GM23338 (cell line): ENCODE data around the gene QRICH1. TPM values are rescaled to one million over a fixed set of nuclear protein-coding genes. Genes with fewer than 3 reads are reported as not detected.

Experiments
- ATAC-seq: fragments of 200-7000 bp; cut with Tn5 transposase; 3 replicates; pipeline ENCODE4 v1.9.1; 2020
- DNase-seq: peaks from one replicate; pipeline ENCODE4 v3.0.0-alpha.2; 2015; ENCODE audit warnings: low spot score
- H2AFZ ChIP-seq: fragments of 200-600 bp; sonication (generic); 2 replicates; pipeline ENCODE4 v1.8.0; 2016; ENCODE audit warnings: antibody characterized with exemption, mild to moderate bottlenecking, moderate library complexity
- H3F3A ChIP-seq: fragments of 200-600 bp; sonication (generic); replicated peaks from 2 replicates; pipeline ENCODE4 v1.8.0; 2017; ENCODE audit warnings: antibody characterized with exemption, mixed run types, low read depth
- H3K27ac ChIP-seq: fragments of 200-600 bp; sonication (generic); 2 replicates; pipeline ENCODE4 v1.6.1; 2016; ENCODE audit warnings: low read depth
- H3K27me3 ChIP-seq: fragments of 200-600 bp; sonication (generic); 2 replicates; pipeline ENCODE4 v1.8.0; 2016; ENCODE audit warnings: mild to moderate bottlenecking, mixed run types, moderate library complexity; ENCODE audit not compliant: insufficient read depth
- H3K36me3 ChIP-seq: fragments of 200-600 bp; sonication (generic); 2 replicates; pipeline ENCODE4 v1.8.0; 2016; ENCODE audit warnings: mild to moderate bottlenecking; ENCODE audit not compliant: insufficient read depth
- H3K4me1 ChIP-seq: fragments of 200-600 bp; sonication (generic); 2 replicates; pipeline ENCODE4 v1.8.0; 2016; ENCODE audit warnings: mild to moderate bottlenecking, moderate library complexity; ENCODE audit not compliant: insufficient read depth
- H3K4me2 ChIP-seq: fragments of 200-600 bp; sonication (generic); 2 replicates; pipeline ENCODE4 v1.7.1; 2017; ENCODE audit warnings: mixed run types
- H3K4me3 ChIP-seq: fragments of 200-600 bp; sonication (generic); 2 replicates; pipeline ENCODE4 v1.6.1; 2016; ENCODE audit warnings: mixed run types
- H3K79me2 ChIP-seq: fragments of 200-600 bp; sonication (generic); replicated peaks from 2 replicates; pipeline ENCODE4 v1.8.0; 2017; ENCODE audit warnings: mild to moderate bottlenecking; ENCODE audit not compliant: insufficient read depth
- H3K9me2 ChIP-seq: fragments of 200-600 bp; sonication (generic); 2 replicates; pipeline ENCODE4 v1.8.0; 2017; ENCODE audit not compliant: insufficient read depth
- H4K20me1 ChIP-seq: fragments of 200-600 bp; sonication (generic); replicated peaks from 2 replicates; pipeline ENCODE4 v1.8.0; 2017; ENCODE audit warnings: mild to moderate bottlenecking; ENCODE audit not compliant: insufficient read depth
- H3K27ac Mint-ChIP-seq: 2 replicates; pipeline ENCODE4 v1.8.0; 2020; ENCODE audit warnings: inconsistent platforms, mild to moderate bottlenecking, moderate library complexity, mixed read lengths
- H3K27me3 Mint-ChIP-seq: 3 replicates; pipeline ENCODE4 v1.8.0; 2022; ENCODE audit warnings: low read depth, mild to moderate bottlenecking, moderate library complexity, mixed read lengths, inconsistent platforms; ENCODE audit not compliant: insufficient read depth, poor library complexity
- H3K36me3 Mint-ChIP-seq: 3 replicates; pipeline ENCODE4 v1.8.0; 2021; ENCODE audit warnings: low read depth, mild to moderate bottlenecking, inconsistent platforms, moderate library complexity, mixed read lengths
- H3K4me1 Mint-ChIP-seq: 3 replicates; pipeline ENCODE4 v1.8.0; 2020; ENCODE audit warnings: mild to moderate bottlenecking, inconsistent platforms, mixed read lengths
- H3K4me3 Mint-ChIP-seq: 3 replicates; pipeline ENCODE4 v1.8.0; 2021; ENCODE audit warnings: moderate library complexity, mild to moderate bottlenecking, inconsistent platforms, mixed read lengths
- H3K9me3 Mint-ChIP-seq: 3 replicates; pipeline ENCODE4 v1.8.0; 2020; ENCODE audit warnings: moderate library complexity, mild to moderate bottlenecking, inconsistent platforms, mixed read lengths
- CREB1 ChIP-seq: fragments of 250-450 bp; sonication (Bioruptor Pico); IDR thresholded peaks from 2 replicates; pipeline ENCODE4 v1.5.0; 2020; ENCODE audit warnings: low read depth, mild to moderate bottlenecking, moderate library complexity
- CTCF ChIP-seq, 2 experiments: fragments of 200-600 bp in 1 of 2; sonication (generic) in 1 of 2; conservative IDR thresholded peaks; 2 replicates each; pipeline versions ENCODE4 v1.5.1 to v1.6.1; 2016 to 2017; ENCODE audit warnings: antibody characterized with exemption in 2 of 2, low read depth in 2 of 2, mild to moderate bottlenecking in 2 of 2, moderate library complexity in 1 of 2
- ETS1 ChIP-seq: IDR thresholded peaks from 2 replicates; pipeline ENCODE4 v1.6.1; 2016; ENCODE audit warnings: antibody characterized with exemption
- EZH2 ChIP-seq: fragments of 200-600 bp; sonication (generic); IDR thresholded peaks from one replicate; pipeline ENCODE4 v1.8.0; 2017; ENCODE audit warnings: antibody characterized with exemption, mild to moderate bottlenecking, low read depth; ENCODE audit not compliant: unreplicated experiment
- EZH2phosphoT487 ChIP-seq: fragments of 200-600 bp; sonication (generic); IDR thresholded peaks from one replicate; pipeline ENCODE4 v1.8.1; 2018; ENCODE audit warnings: antibody characterized with exemption; ENCODE audit not compliant: unreplicated experiment
- JUNB ChIP-seq: IDR thresholded peaks from one replicate; pipeline ENCODE4 v1.6.1; 2016; ENCODE audit warnings: antibody characterized with exemption; ENCODE audit not compliant: unreplicated experiment
- NANOG ChIP-seq: IDR thresholded peaks from 2 replicates; pipeline ENCODE4 v1.6.1; 2016; ENCODE audit warnings: antibody characterized with exemption, borderline replicate concordance
- POLR2AphosphoS5 ChIP-seq: IDR thresholded peaks from 2 replicates; pipeline ENCODE4 v1.6.1; 2016; ENCODE audit warnings: antibody characterized with exemption, low read depth
- REST ChIP-seq: IDR thresholded peaks from one replicate; pipeline ENCODE4 v1.6.1; 2018; ENCODE audit warnings: antibody characterized with exemption; ENCODE audit not compliant: unreplicated experiment
- STAT1 ChIP-seq: IDR thresholded peaks from one replicate; pipeline ENCODE4 v1.6.1; 2016; ENCODE audit warnings: antibody characterized with exemption; ENCODE audit not compliant: unreplicated experiment
- ZNF114 ChIP-seq: fragments of 250-450 bp; sonication (Bioruptor Pico); IDR thresholded peaks from 2 replicates; pipeline ENCODE4 v1.5.0; 2020; ENCODE audit warnings: mild to moderate bottlenecking, moderate library complexity
- ZNF331 ChIP-seq: fragments of 250-450 bp; sonication (Bioruptor Pico); IDR thresholded peaks from 2 replicates; pipeline ENCODE4 v1.5.0; 2020; ENCODE audit warnings: low read depth, mild to moderate bottlenecking, moderate library complexity
- ZNF462 ChIP-seq: fragments of 250-450 bp; sonication (Bioruptor Pico); IDR thresholded peaks from 2 replicates; pipeline ENCODE4 v1.5.0; 2020; ENCODE audit warnings: mild to moderate bottlenecking, moderate library complexity
- polyA plus RNA-seq: library from polyadenylated mRNA; unstranded; fragments of >200 nt; fragmentation: Nextera tagmentation; extraction: Ambion mirVana; gene quantifications from 2 replicates; pipeline ENCODE4 v1.2.1, GENCODE V29; 2016
- total RNA-seq: library from RNA; depleted of rRNA; stranded (reverse); fragments of >200 nt; shearing (Covaris generic); gene quantifications from 2 replicates; pipeline ENCODE4 v1.2.3, GENCODE V29; 2014

QRICH1 gene
- total and polyA plus RNA-seq, 2 experiments from 2014 or later: 66.9 to 149 TPM

- Histone ChIP-seq H3K4me1 (no peaks in the 10 kb centered on the region), H3K9me2 (no peaks in the 10 kb centered on the region), H3F3A (0 out of 2 replicates have a peak, but pooled peaks cover 2% of the 10 kb centered on the region), H3K4me3 (no peak overlapping the region), H3K27ac (0 out of 2 replicates have a peak overlapping the region, but pooled peaks have one; percentile 26), H3K79me2 (peaks cover 44% of the 10 kb centered on the region), H2AFZ (no peak overlapping the region), H4K20me1 (peaks cover 24% of the 10 kb centered on the region), H3K27me3 (no peaks in the 10 kb centered on the region), H3K4me2 (no peak overlapping the region), H3K36me3 (peaks cover 29% of the 10 kb centered on the region)
- no peak overlapping the region for H3K27ac Mint-ChIP-seq
- H3K4me3 Mint-ChIP-seq: no peak overlapping the region
- TF ChIP-seq ETS1 (no peak), POLR2AphosphoS5 (no peak), EZH2 (no peak), ZNF331 (no peak), ZNF462 (CRISPR knock-in tag) (no peak), STAT1 (no peak), REST (no peak), CTCF (conservative IDR thresholded peaks at IDR 0.05; ENCODE audit: low read depth in 2 of 2) (no peak), NANOG (no peak), EZH2phosphoT487 (no peak), ZNF114 (CRISPR knock-in tag) (no peak), JUNB (no peak), CREB1 (CRISPR knock-in tag) (no peak)
- peaks cover 1% of the 10 kb centered on the region for H3K27me3 Mint-ChIP-seq
- DNase-seq (no peak), ATAC-seq (no peak)
- no peaks in the 10 kb centered on the region for H3K4me1 Mint-ChIP-seq
- no peaks in the 10 kb centered on the region for H3K9me3 Mint-ChIP-seq
- H3K36me3 Mint-ChIP-seq: peaks cover 60% of the 10 kb centered on the region
These were observed 40.3 kb downstream of the QRICH1 start for GRCh38 chr3:49053543-49053942.
